AG04450 (cell line): ENCODE data around the gene SHISA9. TPM values are rescaled to one million over a fixed set of nuclear protein-coding genes. Genes with fewer than 3 reads are reported as not detected.

ENCODE experiments used
- CTCF ChIA-PET: fragments of 300-600, 350-600 bp; formaldehyde crosslinking; extraction: SDS; loops from one replicate; lab custom pipeline; 2022; ENCODE audit warnings: antibody characterized with exemption, inconsistent platforms; lab: Charles Lee
- POLR2A ChIA-PET: fragments of 350-600 bp; formaldehyde crosslinking; extraction: SDS; loops from one replicate; lab custom pipeline; 2021; ENCODE audit warnings: antibody characterized with exemption, inconsistent platforms; lab: Yijun Ruan, JAX
- DNase-seq: peaks from one replicate; pipeline ENCODE4 v3.0.0-alpha.2; 2011; ENCODE audit warnings: low read depth, low spot score
- H3K27ac ChIP-seq: one replicate; pipeline ENCODE4 v1.5.1; 2012; ENCODE audit warnings: low read depth, low read length, control low read depth
- H3K27me3 ChIP-seq: one replicate; pipeline ENCODE4 v1.6.0; 2012; ENCODE audit warnings: low read length; ENCODE audit not compliant: control insufficient read depth, insufficient read depth
- H3K4me3 ChIP-seq: 2 replicates; pipeline ENCODE4 v1.5.1; 2011; ENCODE audit warnings: mild to moderate bottlenecking, low read depth, low read length, control low read depth
- H3K9me3 ChIP-seq: 2 replicates; pipeline ENCODE4 v1.5.1; 2012; ENCODE audit warnings: low read length; ENCODE audit not compliant: control insufficient read depth, insufficient read depth
- polyA plus RNA-seq: library from polyadenylated mRNA; depleted of rRNA; stranded (reverse); fragments of >200 nt; gene quantifications from 2 replicates; pipeline ENCODE4 v1.2.3, GENCODE V29; 2011
- TF ChIP-seq, protein P1 (sequence below): IDR thresholded peaks from 2 replicates; pipeline ENCODE4 v1.5.1; 2011; ENCODE audit warnings: low read depth, low read length, control low read depth, inconsistent platforms

The SHISA9 gene
- polyA plus RNA-seq, 1 experiment, result not detected

DNA sequence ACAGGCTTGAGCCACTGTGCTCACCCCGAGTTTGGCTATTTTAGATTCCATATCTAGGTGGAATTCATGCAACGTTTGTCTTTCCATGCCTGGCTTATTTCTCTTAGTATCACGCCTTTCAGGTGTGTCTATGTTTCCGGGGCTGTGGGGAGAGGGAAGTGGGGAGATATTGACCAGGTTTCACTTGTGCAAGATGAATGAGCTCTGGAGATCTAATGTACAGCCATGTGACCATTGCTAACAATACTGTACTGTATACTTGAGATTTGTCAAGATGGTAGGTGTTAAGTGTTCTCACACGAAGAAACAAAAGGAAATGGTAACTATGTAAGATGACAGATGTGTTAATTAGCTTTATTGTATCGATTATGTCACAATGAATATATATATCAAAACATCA, 199.6 kb downstream of the SHISA9 start:
- ChIA-PET CTCF (no interaction called here), POLR2A (no interaction called here)
- Histone ChIP-seq H3K27me3 (no peaks in the 10 kb centered on the region), H3K27ac (no peak overlapping the region), H3K4me3 (no peak overlapping the region), H3K9me3 (peaks cover 34% of the 10 kb centered on the region; the same call in 1 of the 2 replicates)
- DNase-seq, result no peak
- TF ChIP-seq, protein P1, sequence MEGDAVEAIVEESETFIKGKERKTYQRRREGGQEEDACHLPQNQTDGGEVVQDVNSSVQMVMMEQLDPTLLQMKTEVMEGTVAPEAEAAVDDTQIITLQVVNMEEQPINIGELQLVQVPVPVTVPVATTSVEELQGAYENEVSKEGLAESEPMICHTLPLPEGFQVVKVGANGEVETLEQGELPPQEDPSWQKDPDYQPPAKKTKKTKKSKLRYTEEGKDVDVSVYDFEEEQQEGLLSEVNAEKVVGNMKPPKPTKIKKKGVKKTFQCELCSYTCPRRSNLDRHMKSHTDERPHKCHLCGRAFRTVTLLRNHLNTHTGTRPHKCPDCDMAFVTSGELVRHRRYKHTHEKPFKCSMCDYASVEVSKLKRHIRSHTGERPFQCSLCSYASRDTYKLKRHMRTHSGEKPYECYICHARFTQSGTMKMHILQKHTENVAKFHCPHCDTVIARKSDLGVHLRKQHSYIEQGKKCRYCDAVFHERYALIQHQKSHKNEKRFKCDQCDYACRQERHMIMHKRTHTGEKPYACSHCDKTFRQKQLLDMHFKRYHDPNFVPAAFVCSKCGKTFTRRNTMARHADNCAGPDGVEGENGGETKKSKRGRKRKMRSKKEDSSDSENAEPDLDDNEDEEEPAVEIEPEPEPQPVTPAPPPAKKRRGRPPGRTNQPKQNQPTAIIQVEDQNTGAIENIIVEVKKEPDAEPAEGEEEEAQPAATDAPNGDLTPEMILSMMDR, result no peak

DNA sequence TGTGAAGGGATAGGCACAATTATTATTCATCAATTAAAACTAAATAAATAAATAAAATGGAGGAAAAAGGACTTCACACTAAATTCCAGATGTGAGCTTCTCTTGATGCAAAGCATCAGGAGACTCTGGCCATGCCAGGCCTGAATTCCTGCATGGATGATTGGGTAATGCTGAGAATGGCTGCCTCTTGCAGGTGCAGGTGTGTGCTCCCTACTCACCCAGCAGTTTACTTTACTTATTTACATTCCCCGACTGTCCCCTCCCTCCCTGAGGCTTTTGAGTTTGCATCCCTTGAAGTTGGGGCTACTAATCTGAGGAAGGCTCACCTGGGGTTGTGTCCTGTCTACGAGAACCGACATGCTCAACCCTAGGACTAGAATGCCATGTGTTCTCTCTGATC, 200.4 kb downstream of the SHISA9 start:
- H3K4me3 ChIP-seq, result no peak overlapping the region
- no peak for DNase-seq
- no peak overlapping the region for H3K27ac ChIP-seq
- TF ChIP-seq, protein P1, result no peak
- peaks cover 31% of the 10 kb centered on the region; the same call in 1 of the 2 replicates for H3K9me3 ChIP-seq
- ChIA-PET POLR2A (no interaction called here), CTCF (no interaction called here)
- no peaks in the 10 kb centered on the region for H3K27me3 ChIP-seq

GRCh38 chr16:13102401-13102800, 201.0 kb downstream of the SHISA9 start:
- H3K27me3 ChIP-seq, result no peaks in the 10 kb centered on the region
- TF ChIP-seq, protein P1, result no peak
- no peak for DNase-seq
- no peak overlapping the region for H3K27ac ChIP-seq
- peaks cover 28% of the 10 kb centered on the region; the same call in 1 of the 2 replicates for H3K9me3 ChIP-seq
- H3K4me3 ChIP-seq, result no peak overlapping the region
- CTCF ChIA-PET, result no interaction called here
- POLR2A ChIA-PET, result no interaction called here

DNA sequence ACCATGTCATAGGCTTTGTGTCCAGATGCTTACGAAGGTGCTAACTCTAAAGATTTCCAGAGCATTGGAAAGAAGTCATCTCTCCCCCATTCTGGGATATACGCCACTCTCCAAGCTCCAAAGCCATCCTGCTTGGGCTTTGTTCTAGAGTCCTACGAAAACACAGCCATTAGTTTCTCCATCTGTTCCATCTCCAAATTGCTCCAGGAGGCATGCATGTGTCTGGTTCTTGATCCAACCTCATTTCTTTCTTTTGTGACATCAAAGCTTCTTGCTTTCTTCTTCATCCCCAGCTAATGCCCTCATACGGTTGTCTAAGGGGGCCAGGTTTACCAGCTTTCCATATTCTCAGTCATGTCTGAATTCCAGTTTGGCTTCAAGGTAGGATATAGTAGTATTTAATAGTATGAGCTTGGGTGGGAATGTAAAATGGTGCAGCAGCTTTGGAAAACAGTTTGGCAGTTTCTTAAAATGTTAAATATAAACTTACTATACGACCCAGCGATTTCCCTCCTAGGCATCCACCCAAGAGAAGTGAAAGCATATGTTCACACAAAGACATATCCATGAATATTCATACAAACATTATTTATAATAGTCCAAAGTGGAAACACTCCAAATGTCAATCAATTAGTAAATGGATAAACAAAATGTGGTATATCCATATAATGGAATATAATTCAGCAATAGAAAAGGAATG, 202.6 kb downstream of the SHISA9 start:
- H3K4me3 ChIP-seq, result no peak overlapping the region
- ChIA-PET CTCF (no interaction called here), POLR2A (no interaction called here)
- no peaks in the 10 kb centered on the region for H3K27me3 ChIP-seq
- H3K27ac ChIP-seq, result no peak overlapping the region
- TF ChIP-seq, protein P1, result no peak
- DNase-seq, result no peak
- H3K9me3 ChIP-seq, result peaks cover 29% of the 10 kb centered on the region; the same call in 1 of the 2 replicates

DNA sequence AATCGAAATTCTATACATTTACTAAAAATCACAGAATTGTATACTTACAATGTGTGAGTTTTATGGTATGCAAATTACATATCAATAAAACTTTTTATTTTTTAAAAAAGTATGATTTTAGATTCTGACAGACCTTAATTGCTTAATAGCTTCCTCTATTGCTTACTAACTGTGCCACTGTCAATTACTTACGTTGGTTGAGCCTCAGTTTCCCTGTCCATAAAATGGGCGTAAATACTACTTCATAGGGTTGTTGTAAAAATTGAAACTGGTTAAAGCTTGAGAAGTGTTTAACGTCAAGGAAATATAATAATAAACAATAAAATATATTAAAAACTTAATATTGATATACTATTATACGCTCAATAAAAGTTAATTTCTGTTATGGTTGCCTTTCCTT, 203.4 kb downstream of the SHISA9 start:
- no peaks in the 10 kb centered on the region for H3K27me3 ChIP-seq
- ChIA-PET CTCF (no interaction called here), POLR2A (no interaction called here)
- H3K27ac ChIP-seq, result no peak overlapping the region
- DNase-seq, result no peak
- TF ChIP-seq, protein P1, result no peak
- H3K9me3 ChIP-seq, result peaks cover 24% of the 10 kb centered on the region; the same call in 1 of the 2 replicates
- H3K4me3 ChIP-seq, result no peak overlapping the region
